ENCODE results near the gene S1PR5. TPM values are rescaled to one million over a fixed set of nuclear protein-coding genes. Genes with fewer than 3 reads are reported as not detected.

Gene S1PR5
- total RNA-seq, 1 donor from 2014 or later = 3.1 TPM

GRCh38 chr19:10562609-10563008, 45.4 kb upstream of the S1PR5 start:
- Histone ChIP-seq H3K27me3 (no peaks in the 10 kb centered on the region), H3K27ac (no peak overlapping the region), H3K9me3 (no peaks in the 10 kb centered on the region), H3K4me1 (peaks cover 8 to 20% of the 10 kb centered on the region in 2 donors), H3K4me3 (no peak overlapping the region), H3K36me3 (peaks cover 23 to 39% of the 10 kb centered on the region in 2 donors)
- no peak for DNase-seq (ENCODE audit: low spot score in 2 of 2)
- TF ChIP-seq CTCF (IDR thresholded peaks at IDR 0.05) = no peak
- intact Hi-C loops (cut with DNase I) = no loop called here

- Histone ChIP-seq H3K27ac (no peak overlapping the region), H3K27me3 (no peaks in the 10 kb centered on the region), H3K9me3 (no peaks in the 10 kb centered on the region), H3K4me3 (no peak overlapping the region), H3K4me1 (peaks cover 0 to 5% of the 10 kb centered on the region in 2 donors), H3K36me3 (peaks cover 31 to 53% of the 10 kb centered on the region in 2 donors)
- no peak for DNase-seq (ENCODE audit: low spot score in 2 of 2)
- intact Hi-C loops (cut with DNase I) = no loop called here
- no peak for TF ChIP-seq CTCF (IDR thresholded peaks at IDR 0.05)
Observed at GRCh38 chr19:10560154-10560553, 42.9 kb upstream of the S1PR5 start.

GRCh38 chr19:10557603-10558197, 40.5 kb upstream of the S1PR5 start:
- H3K27me3 ChIP-seq = no peaks in the 10 kb centered on the region
- no peaks in the 10 kb centered on the region for H3K9me3 ChIP-seq
- TF ChIP-seq CTCF (IDR thresholded peaks at IDR 0.05) = no peak
- no peaks in the 10 kb centered on the region for H3K4me1 ChIP-seq
- peaks cover 51 to 78% of the 10 kb centered on the region in 2 donors for H3K36me3 ChIP-seq
- intact Hi-C loops (cut with DNase I) = no loop called here
- no peak for DNase-seq (ENCODE audit: low spot score in 2 of 2)
- no peak overlapping the region for H3K27ac ChIP-seq
- no peak overlapping the region for H3K4me3 ChIP-seq

- no peak overlapping the region for H3K27ac ChIP-seq
- peaks cover 72 to 89% of the 10 kb centered on the region in 2 donors for H3K36me3 ChIP-seq
- no peaks in the 10 kb centered on the region for H3K27me3 ChIP-seq
- intact Hi-C loops (cut with DNase I) = no loop called here
- no peak for TF ChIP-seq CTCF (IDR thresholded peaks at IDR 0.05)
- no peaks in the 10 kb centered on the region for H3K4me1 ChIP-seq
- H3K9me3 ChIP-seq = no peaks in the 10 kb centered on the region
- no peak for DNase-seq (ENCODE audit: low spot score in 2 of 2)
- H3K4me3 ChIP-seq = no peak overlapping the region
Observed at GRCh38 chr19:10555610-10555973, 38.3 kb upstream of the S1PR5 start.

- H3K27ac ChIP-seq = no peak overlapping the region
- H3K9me3 ChIP-seq = no peaks in the 10 kb centered on the region
- TF ChIP-seq CTCF (IDR thresholded peaks at IDR 0.05) = no peak
- intact Hi-C loops (cut with DNase I) = no loop called here
- H3K27me3 ChIP-seq = no peaks in the 10 kb centered on the region
- peaks cover 72 to 89% of the 10 kb centered on the region in 2 donors for H3K36me3 ChIP-seq
- H3K4me3 ChIP-seq = no peak overlapping the region
- no peaks in the 10 kb centered on the region for H3K4me1 ChIP-seq
- DNase-seq (ENCODE audit: low spot score in 2 of 2) = no peak
Observed at GRCh38 chr19:10554760-10555609, 37.7 kb upstream of the S1PR5 start.
